Measurements from ENCODE around the gene FAM199X.
A peak's percentile ranks its signal among the peaks of the same experiment; 100 is the strongest.
"Not testable (repeated sequence)": the region's sequence is repeated elsewhere in the genome, so short reads cannot be mapped to it uniquely, and the experiment has no call there.

Gene FAM199X

DNA sequence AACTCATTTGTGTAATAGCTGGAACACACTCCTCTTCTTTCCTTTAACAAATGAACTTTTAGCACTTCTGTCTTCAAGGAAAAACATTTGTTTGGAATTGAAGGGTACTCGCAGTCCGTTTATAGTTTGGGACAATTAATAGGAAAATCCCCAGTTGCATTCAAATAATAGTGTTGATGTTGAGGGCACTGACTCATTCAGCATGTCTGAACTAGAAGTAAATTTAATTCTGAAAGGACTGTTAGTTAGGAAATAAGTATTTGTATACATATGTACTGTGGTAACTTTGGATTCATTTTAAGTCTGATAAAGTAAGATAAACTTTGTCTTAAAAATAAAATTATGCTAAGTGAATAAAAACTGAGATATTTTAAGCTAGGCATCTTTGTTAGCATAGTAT lies 27.2 kb downstream of the FAM199X start:
- no peak for DNase-seq

DNA sequence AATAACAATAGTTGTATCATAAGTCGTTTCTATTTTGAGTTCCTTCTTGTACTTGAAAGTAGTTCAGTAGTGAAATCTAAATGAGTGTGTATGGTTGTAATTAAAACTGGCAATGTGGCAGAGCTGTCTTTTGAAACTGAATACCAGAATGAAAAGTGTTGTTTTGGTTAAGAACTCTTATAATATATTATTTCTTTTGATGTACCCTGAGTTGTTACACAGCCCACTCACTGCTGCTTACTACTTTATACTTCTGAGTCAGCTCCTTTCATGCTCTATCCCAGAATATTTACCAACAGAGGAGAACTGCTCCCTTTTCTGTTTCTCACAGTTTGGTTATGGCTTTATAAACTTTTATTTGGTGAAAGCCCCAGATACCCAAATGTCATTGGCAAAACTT lies 28.8 kb downstream of the FAM199X start:
- no peak for DNase-seq

DNA sequence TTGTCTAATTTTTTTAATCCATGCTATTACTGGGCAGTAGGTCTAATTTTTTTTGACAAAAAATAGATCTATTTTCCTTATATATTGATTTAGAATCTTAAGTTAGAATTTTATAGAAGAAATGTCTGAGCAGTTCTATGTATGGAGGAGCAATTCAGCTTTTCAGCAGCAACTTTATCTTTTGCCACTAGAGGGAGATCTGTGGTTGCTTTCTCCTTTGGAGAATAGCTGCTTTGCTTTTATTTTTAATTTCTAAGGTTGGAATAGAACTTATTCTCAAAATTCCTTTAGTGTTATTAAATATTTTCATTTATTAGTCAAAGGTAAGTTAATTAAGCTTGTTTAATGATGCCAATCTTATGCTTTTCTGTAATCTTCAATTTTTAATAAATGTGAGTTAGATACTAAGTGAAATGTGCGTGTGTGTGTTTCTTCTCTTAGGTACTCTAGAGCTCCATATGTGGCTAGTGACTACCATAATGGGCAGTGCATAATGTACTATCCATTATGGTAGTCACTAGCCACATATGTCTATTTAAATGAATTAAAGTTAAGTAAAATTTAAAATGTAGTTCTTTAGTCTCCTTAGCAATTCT lies 29.3 kb downstream of the FAM199X start:
- peak; percentile 8 for DNase-seq

DNA sequence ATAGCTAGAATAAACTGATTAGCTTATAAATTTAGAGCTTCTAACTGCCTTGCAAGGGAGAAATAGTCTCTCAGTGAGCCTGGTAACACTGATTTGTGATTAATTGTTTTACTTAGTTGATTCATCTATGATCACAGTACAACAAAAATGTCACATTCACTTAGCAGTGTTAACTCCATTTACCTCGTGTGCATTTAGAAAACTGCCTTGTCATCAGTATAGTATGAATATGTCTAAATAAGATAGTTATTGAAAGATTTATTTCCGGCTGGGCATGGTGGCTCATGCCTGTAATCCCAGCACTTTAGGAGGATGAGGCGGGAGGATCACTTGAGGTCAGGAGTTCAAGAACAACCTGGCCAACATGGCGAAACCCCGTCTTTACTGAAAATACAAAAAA lies 39.3 kb downstream of the FAM199X start:
- DNase-seq, result no peak

DNA sequence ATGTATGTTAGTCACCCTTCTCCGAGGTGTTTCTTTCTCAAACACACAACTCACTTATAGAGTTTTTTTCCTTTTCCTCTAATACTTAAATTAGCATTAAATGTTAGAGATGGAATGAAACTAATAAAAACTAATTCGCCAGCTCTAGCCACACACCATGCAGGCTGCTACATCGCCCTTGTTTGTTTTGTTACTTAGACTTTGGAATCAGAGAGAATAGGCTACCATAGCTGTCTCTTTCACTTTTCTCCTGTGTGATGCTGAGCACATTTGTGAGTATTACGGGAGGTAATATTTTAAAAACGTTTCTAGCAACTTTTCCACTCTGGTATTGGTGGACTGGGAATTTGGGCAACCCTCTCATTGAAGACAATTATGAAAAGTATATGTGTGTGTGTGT lies 44.9 kb downstream of the FAM199X start:
- DNase-seq, result no peak

DNA sequence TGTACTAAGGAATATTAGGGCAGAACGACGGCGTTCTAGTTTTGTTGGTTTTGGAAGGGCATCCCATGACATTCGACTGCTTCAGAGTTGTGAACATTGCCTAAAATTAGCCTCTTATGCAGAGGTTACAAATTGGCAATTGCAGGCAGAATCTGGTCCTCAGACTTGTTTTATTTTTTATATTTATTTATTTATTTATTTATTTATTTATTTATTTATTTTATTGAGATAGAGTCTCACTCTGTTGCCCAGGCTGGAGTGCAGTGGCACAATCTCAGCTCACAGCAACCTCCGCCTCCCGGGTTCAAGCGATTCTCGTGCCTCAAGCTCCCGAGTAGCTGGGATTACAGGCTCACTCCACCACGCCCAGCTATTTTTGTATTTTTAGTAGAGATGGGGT lies 63.8 kb downstream of the FAM199X start:
- not testable (repeated sequence) for DNase-seq

Measured in NCI-H510A treated with DMSO at 0.1 percent for 48 hours (cell line).